GM18868 (cell line): ENCODE data around the gene BUD13.

Source experiments
- ATAC-seq: cut with Tn5 transposase; IDR thresholded peaks from one replicate; pipeline ENCODE4 v1.9.1; 2021; ENCODE audit warnings: mild to moderate bottlenecking, moderate library complexity; ENCODE audit not compliant: unreplicated experiment

Gene BUD13

DNA sequence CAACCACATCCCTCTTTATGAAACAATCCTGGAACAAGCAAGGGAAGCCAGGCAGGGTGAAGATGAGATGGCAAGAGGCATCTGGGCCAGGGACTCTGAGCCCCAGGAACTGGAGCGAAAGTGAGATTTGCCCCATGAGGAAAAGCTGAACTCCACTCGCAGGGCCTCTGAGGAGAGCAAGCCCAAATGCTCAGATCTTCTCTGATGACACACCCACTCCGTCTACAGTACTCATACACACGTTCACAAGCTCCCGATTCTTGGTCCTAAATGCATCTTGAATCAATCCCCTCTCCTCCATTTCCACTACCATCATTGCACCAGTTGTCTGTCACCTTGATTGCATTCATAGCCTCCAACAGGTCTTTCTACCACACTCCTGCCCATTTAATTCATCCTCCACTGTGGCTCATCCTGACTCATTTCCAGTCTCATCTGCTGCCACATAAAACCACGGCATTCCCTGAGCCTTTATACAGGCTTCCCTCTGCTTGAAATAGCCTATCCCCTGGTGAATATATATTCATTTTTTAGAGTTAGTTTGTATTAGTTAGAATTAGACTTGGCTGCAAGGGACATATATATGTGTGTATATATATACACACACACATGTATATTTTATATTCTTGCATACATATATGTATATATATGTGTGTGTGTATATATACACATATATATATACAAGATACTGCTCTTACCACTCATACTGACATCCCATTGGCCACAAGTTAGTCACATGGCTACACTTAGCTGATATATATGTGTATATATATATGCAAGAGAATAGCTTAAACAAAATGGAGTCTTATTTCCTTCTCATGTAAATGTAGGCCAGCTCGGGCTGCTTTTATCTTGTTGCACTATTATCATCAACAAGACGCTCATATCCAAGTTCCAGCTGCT lies 20.3 kb upstream of the BUD13 start:
- no peak for ATAC-seq

DNA sequence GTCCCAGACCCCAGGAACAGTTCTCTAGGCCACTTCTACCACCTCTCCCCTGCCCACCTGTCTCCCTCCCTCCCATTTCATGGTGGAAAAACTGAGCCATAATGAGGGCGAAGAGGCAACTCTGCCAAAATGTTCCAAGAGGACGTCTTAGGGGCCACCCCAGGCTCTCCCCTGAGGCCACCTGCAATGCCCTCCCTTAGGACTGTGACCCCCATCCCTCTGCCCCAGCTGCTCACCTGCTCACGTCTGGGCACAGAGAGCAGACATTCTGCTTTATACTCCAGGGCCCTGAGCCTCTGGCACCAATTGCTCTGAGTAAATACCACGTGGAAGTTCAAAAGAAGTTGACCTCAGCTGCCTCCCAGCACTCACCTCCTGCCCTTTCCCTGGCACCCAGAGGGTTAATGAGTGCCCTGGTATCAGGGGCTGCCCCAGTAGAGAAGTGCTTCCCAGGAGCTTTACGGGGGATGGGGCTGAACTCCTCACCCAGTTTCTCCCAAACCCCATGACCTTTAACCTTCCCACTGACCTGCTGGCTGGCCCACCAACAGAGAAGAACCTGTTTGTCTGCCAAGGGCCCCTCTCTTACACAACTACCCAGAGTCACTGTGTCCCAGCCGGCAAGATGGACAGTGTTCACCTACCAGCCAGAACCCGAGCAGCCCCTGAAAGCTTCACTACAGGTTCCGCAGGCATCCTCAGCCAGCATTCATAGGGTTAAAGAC lies 19.5 kb upstream of the BUD13 start:
- ATAC-seq: no peak

- no peak for ATAC-seq
Measured at GRCh38 chr11:116791813-116792143, 19.0 kb upstream of the BUD13 start, which contains the start of gene APOA5. Gene APOA5, minus strand, starts transcription at chr11:116791879. Its CDS starts 19 bp downstream, at chr11:116791860.

- peak; percentile 33 for ATAC-seq
Measured at GRCh38 chr11:116791002-116791812, 18.4 kb upstream of the BUD13 start.

GRCh38 chr11:116790167-116791001 lies 17.6 kb upstream of the BUD13 start:
- no peak for ATAC-seq

DNA sequence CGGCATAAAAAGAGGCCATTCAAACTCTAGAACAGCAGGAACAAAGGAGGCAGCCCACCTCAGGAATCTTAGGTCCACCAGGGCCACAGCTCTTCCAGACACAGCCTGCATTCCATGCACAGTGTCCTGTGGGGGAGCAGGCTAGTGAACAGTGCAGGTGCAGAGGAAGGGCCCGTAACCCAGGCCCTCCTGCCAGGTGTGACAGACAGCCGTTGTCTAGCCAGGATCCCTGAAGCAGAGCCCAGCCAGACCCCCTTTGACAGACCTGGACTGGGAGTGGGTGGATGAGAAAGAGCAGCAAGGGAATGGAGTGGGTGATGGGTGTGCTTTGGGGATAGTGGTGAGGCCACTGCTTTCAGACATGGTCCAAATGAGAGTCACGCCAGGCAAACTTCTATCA lies 16.2 kb upstream of the BUD13 start:
- no peak for ATAC-seq

GRCh38 chr11:116788534-116788933 lies 15.7 kb upstream of the BUD13 start:
- no peak for ATAC-seq

DNA sequence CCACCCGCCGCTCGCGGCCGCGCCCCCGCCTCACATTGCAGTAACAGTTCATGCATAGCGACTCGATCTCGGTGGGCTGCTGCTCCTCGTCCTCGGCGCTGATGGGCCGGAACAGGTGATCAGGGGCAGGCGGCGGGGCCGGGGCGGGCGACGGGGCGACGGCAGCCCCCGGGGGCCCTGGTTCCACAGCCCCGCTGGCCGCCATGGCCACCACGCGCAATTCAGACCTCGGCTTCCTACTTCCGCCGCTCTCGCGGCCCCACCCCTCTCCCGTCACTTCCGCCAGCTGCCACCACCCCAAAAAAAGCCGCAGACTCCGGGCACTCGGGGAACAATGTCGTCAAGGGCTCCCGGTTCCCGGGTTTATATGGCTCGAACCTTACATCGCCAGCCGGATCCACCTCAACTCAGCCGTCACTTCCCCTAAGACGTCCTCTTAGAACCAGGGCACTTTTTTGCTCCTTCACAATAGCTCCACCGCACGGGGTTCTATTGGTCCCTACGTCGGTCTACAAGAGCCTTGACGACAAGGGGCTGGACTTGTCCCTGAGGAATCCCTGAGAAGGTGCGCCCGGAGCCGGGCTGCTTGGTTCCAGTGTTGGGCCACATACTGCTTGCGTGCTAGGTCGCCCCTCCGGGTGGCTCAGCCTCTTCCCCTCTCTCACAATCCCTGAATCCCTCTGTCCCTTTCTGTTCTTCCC lies 15.1 kb upstream of the BUD13 start, which contains the start of gene ZPR1:
Gene ZPR1, minus strand, starts transcription at position 238 of the 701 bp plus-strand sequence. Its CDS starts 33 bp downstream, at position 205.
- peak; percentile 88 for ATAC-seq

- ATAC-seq: no peak
Measured at GRCh38 chr11:116787436-116787785, 14.6 kb upstream of the BUD13 start.

GRCh38 chr11:116786966-116787365 lies 14.2 kb upstream of the BUD13 start:
- ATAC-seq: no peak

GRCh38 chr11:116786326-116786725 lies 13.5 kb upstream of the BUD13 start:
- ATAC-seq: no peak

GRCh38 chr11:116782728-116783127 lies 9.9 kb upstream of the BUD13 start:
- no peak for ATAC-seq

GRCh38 chr11:116778556-116778955 lies 5.8 kb upstream of the BUD13 start:
- ATAC-seq: no peak

DNA sequence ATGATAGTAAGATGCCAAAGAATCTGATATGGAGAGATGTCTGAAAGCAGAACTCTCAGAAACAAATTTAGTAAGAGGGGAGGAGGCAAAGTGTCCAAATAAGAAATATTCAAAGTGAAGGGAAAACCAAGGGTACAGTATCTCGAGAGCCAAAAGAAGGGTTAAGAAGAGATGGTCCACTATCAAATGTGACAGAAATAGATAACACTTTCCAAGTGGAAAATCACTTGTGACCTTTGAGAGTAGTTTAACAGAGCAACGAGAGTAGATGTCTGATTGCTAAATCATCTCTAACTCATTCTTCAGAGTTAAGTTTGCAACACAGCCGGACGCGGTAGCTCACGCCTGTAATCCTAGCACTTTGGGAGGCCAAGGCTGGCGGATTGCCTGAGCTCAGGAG lies 4.3 kb upstream of the BUD13 start:
- no peak for ATAC-seq

DNA sequence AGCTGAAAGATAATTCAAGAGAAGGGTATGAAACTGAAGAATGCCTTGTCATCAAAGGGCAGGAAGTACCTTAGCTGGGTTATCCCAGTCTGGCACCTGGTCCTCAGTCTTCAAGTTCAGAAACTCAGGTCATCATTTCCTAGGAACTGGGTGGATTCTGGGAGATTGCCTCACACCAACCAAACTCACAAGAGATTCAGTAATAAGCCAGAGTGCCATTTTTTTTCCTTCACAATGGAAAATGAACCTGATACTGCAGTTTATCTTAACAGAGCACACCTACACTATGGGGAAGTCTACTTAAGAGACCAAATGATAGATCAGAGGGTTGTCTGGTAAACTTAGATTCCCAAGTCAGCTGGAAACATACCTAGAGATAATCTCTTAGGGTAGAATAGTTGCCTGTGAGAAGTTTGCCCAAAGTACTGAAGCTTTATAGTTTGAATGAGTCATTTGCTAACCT lies 3.8 kb upstream of the BUD13 start:
- no peak for ATAC-seq

DNA sequence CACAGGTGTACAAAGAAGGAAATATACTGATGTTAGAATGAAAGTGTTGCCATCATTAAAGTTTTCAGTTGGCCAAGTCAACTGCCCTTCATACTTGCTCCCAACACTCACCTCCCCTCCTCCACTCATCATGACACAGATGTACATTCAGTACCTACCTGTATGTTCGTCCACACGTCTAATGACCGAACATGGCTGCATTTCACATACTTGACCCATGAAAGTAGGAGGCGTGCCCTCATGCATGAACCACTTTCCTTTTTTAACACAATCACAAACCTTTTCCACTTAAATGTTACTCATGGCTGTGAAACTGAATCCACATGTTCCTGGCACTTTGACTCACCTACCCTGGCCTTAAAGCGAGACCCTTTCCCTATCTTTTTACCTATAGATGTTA lies 3.2 kb upstream of the BUD13 start:
- ATAC-seq: no peak

GRCh38 chr11:116774661-116775060 lies 1.9 kb upstream of the BUD13 start:
- ATAC-seq: no peak

- peak; percentile 16 for ATAC-seq
Measured at GRCh38 chr11:116773203-116774097, 663 bp upstream of the BUD13 start.

DNA sequence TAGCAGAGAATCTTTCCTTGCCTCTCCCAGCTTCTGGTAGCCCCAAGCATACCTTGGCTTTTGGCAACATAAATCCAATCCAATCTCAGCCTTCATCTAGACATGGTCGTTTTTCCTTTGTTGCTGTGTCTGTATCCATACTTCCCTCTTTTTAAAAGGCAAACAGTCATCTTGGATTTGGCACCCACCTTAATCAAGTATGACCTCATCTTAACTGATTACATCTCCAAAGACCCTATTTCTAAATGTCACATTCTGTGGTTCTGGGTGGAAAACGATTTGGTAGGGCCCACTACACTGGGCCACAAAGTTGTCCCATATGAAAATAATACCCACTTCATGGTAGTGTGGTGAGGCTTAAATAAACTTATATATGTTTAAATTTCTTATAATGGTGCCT lies 852 bp downstream of the BUD13 start:
- no peak for ATAC-seq
